IPS-NIHi7 (cell line): ENCODE data around the gene GAS2L2.
"Not testable (repeated sequence)": the region's sequence is repeated elsewhere in the genome, so short reads cannot be mapped to it uniquely, and the experiment has no call there.

Source experiments
- DNase-seq: peaks from one replicate; pipeline ENCODE4 v3.0.0; 2012; ENCODE audit warnings: mixed read lengths; ENCODE audit errors: extremely low spot score

Gene GAS2L2

DNA sequence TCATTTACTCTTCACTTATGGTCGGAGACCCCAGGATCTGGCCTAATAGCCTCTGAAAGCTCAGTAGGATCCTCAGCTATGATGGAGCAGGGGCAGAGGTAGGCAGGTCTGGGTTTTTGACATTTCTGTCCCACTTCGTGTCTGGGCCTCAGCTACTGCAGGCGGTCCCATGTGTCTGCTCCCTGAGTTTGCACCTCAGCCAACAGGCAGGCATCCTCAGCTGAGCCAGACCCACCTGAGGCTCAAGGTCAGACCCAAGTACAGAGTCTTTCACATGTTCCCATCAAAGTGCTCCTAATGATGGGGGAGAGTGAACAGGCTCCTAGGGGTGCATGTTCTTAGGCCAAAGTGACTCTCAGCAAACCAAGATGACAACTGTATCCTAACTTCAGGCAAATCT, 24.5 kb downstream of the GAS2L2 start:
- DNase-seq = no peak

DNA sequence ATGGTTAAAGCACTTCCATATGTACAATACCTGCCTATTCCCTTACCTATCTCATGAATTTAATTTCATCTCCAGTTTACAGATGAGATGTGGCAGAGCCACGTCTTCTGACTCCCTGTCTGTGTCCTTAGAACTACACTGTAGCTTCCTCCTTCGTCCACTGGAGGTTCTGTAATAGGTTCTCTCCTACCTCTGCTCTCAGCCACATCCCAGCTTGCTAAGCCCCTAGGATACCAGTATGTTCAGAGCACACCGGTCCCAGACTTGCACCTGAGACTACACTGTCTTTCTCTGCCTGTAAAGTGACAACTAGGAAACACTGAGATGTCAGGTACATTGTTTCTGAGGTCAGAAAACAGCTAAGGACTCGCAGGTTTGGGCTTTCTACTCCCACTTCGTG, 25.4 kb downstream of the GAS2L2 start:
- no peak for DNase-seq

DNA sequence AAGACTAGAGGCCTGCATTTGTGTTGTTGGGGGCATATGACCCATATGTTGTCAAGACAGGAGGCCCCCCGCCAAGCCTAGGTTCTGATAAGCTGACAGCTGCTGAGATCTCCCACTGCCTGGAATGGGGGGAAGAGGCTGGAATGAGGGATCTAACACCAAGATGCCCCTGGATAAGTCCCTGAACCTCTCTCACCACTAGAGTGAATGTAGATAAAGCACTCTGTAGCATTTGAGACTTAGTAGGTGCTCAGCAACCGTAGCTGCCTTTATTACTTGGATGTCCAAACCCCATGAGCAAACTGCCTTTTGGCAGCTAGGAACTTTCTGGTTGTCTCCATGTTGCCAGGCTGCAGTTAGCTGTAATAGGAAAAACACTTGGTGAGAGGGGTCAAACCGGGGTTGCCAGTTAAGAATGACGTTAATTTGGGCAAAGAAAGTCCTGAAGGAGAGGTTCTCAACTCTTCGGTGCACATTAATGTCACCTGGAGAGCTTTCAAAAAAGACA, 26.0 kb downstream of the GAS2L2 start:
- no peak for DNase-seq

DNA sequence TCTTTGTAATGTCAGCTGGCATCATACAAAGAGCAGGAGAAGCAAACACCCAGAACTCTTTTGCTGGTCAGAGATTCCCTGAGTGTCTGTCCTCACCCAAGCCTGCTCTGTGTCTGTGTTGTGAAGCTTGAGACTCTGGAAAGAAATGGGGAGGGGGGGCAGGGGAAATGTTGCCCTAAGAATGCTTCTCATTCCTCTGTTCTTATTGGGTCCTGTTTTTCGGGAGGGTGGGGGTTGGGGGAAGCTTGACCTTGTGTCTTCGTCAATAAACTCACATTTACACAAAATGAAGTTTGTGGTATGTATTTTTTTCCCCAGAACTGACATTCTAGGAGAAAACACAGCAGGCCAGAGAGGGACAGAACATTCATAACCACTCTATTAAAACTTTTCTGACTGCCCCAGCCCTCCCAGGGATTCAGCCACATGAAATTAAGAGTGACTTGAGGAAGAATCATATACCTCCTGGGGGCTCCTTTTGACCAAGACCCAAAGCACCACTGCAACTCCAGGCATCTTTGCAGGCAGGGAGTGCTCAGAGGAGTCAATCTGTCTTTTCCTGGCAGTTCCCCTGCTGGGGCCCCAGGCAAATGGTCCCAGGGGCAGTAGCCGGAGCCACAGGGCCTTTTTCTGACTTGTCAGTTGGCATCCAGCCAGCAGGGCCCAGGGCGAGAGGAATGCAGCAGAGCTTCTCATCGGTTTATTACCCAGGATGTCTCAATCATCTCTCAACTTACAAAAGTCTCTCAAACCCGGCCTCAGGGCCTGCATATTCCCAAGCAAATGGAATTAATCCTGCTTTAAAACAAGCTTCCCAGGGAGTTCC, 26.7 kb downstream of the GAS2L2 start:
- DNase-seq = no peak

DNA sequence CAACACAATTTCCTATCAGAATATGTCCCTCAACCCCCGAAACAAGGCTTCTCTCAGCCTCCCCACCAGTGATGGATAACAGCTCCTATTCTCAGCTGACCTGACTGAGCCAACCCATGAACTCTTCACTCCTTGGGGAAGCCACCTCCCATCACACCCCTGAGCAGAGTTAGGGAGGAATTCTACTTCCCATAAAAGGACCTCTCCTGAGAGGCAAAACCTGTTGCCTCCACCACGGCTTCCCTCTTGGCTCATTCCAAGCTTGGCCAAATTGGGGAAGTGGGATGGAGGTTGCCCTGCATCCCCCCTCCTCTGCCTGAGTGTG, 27.3 kb downstream of the GAS2L2 start:
- no peak for DNase-seq

DNA sequence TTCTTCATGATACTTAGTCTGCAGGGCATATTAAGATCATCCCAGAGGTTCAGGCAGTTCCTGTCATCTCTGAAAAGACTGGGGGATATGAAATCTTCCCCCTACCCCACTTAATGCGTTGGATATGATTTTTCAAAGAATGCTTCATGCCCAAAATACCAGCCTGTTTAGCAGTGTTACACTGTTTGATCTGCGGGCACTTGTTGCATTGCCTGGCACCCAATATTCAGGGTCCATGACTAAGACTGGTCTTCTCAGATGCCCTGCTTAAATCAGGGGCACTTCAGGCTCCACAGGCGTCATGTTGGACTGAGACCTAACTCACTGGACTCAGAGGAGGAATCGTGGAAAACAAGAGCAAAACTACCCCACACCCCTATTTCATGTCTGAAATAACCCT, 28.0 kb downstream of the GAS2L2 start:
- DNase-seq = no peak

DNA sequence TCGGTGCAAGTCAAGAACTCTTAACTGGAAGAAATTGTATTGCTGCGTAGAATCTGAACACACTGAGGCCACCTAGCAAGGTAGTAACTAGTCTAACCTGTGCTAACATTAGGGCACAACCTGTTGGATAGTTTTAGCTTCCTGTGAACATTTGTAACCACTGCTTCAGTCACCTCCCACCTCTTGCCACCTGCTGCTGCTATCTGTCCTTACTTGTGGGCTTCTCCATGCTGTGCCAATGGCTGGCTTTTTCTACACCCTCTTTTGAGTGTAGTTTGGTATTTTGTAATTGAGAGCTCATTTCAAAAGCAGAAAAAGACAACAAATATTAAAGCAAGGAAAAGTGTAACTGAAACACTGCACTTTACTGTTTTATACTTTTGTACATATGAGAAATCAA, 29.3 kb downstream of the GAS2L2 start:
- DNase-seq = no peak

DNA sequence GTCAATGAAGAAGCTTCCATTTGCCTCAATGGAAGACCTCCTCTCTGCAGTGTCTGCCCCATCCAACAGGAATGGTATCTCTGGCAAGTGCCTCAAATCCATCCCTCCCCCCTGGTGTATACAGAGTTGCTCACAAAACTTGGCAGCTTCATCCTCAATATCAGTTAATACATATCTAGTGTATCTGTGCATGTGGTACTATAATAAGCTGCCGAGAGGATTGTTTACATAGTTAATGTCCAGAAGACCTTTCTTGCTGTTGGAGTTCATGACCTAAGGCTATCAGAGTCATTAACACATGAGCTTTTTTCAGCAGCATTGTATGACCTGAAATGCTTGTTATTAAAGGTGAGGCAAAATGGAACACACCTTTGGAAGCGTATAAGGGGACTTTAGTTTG, 35.6 kb downstream of the GAS2L2 start:
- no peak for DNase-seq

DNA sequence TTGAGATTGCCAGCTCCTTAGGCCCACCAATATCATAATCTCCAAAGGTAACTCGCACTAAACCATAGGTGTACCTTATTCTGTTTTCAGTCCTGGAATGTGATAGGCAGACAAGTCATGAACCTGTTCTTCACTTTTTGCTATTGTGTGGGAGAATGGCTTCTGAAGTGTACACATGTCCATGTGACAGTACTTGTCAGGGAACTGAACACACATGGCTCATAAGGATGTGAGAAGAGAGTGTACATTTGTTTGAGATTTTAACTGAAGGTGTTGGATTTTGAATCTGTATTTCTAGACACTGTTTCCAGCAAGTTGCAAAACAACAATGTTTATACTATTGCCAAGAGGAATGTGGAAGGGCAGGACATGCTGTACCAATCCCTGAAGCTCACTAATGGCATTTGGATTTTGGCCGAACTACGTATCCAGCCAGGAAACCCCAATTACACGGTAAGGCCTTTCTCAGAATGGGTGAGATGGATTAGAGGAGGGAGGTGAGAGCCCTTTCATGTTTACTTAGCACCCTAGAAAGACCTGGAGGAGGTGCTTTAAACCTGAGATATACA, 36.1 kb downstream of the GAS2L2 start:
- DNase-seq = no peak

DNA sequence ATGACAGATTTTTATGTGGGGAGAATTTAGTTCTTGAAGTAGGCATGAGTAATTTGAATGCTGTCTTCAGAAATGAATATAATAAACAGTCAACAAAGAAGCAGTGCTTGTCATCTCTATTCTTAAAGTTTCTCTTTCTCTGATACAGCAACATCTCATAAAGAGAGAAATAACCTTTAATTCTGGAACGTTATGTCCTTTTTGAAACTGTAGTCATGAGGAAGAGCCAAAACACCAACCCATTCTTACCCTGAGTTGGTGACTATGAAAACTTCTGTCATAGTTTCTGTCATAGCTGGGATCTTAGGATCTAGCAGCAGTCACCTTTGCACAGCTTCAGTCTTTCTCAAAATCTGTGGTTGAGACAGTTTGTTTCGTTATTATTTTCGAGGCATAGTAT, 36.9 kb downstream of the GAS2L2 start:
- no peak for DNase-seq

DNA sequence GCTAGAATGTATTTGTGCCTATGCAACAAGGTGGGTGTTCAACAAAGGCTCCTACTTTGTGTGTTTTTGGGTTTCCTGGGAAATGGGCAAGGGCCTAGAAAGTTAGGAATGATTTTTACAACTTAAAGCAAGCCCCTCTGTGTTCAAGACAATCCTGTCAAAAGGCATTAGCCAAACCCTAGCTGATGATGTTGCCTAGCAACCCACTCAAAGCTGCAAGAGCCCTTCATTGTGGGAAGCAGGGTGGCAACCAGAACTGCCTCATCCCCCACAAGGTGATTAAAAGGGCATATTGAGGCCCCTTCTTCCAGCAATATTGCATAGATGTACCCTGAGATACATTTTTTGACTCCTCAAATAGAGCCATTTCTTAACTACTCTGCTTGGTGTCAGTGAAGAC, 37.6 kb downstream of the GAS2L2 start:
- no peak for DNase-seq

DNA sequence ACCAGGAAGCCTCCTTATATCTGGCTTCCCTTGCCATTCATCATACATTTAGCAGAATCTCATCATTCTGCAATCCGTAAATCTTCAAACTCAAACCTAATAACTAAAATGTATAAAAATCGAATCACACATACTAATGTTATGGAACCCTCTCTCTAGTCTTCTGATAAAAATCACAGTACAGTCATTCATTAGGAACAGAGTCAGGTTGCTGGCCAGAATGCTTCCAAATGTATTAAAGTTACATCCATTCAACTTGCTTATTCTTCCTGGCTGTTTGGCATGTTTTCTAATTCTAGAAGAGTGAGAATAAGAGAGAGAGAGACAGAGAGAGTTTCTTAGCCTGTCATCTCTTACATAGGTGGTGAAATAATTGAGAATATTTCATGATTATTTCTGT, 38.1 kb downstream of the GAS2L2 start:
- DNase-seq = no peak

DNA sequence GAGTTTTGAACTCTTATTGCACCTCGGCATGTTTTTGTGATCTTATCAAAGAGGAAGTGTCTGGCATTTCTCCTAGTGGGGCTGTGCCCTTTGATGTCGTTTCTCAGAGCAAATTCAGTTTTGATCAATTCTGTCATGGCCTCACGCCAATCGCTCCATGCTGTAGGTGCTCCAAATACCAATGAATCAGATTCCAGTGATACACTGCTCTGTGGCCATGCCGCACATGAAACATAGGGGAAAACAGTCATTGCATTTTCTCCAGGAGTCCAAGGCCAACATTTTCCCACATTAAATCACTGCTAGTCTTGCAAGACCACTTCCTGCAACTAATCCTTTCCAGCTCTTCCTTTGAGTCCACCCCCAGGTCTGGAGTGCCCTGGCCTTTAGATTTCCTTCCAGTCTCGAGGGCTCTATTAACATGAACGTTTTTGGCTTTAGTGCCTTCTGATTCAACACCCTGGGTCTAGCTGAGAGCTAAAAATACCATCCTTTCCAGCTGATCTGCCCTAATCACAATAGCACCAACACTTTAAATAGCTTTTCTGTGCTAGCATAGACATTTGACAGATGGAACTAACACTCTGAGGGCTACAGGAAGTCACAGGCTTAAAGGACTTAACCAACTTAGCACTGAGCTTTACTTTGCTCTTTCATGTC, 39.8 kb downstream of the GAS2L2 start:
- no peak for DNase-seq

DNA sequence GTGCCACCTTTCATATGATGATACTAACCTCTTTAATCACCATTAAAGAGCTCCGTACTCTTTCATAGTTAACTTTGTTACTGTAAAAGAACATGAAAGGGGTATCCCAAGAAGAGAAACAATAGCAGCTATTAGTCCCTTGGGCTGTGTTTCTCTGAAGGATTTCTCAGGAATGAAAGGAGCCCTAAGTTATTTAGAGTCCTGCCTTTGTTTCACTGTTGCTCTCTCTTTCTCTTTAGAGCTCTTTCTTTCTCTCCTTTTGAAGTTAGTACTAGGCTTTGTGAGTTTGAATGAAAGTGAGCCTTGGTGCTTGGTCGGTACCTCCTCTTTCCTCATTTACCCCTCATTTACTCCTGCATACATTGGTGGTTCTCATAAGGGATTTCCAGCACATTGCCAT, 42.1 kb downstream of the GAS2L2 start:
- no peak for DNase-seq

DNA sequence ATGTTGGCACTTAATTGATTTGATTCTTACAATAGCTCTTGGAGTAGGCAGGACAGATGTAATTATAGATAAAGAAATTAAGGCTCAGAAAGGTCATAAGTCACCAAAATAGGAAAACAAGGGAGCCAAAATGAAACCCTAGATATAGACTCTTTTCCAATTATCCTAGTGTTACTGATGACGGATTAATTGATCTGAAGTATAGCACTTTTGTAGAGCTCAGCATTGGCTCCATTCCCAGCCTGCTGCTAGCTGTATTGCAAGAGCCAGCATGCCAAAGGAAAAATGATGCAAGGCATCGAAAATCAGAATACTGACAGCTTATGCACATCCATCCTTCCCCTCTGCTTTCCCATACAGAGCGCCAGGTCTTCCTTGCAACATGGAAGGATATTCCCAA, 43.2 kb downstream of the GAS2L2 start:
- DNase-seq = no peak

DNA sequence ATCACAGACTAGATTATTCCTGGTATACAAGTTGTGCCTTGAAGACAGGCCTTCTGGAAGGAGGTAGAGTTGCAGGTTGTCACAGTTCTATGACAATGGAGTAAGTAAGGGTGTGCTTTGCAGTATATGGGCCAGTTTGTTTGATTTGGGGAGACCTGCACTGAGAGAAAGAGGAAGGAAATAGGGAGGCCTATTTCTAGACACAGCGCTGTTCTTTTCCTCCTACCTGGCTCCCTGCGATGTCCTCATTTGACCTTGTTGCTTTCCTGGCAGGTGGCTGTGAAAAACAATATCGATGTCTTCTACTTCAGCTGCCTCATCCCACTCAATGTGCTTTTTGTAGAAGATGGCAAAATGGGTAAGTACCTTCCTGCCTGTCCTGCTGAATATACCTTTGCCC, 44.1 kb downstream of the GAS2L2 start:
- no peak for DNase-seq

DNA sequence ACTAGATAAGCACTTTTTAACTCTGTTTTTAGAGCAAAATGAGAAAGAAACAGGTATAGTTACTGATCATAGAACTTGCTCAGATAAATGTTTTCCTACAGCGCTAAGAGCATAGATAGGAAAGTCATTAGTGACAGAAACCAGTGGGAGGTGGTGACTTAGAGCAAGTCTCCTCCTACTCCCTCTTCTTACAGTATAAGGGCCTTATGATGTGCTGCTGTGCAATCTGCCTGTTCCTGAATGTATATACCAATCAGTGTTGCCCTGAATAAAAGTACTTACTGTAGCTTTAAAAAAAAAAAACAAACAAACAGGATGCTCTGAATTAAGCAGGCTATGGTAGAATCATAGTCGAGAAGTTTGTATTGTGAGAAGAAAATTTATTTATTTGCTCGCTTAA, 44.9 kb downstream of the GAS2L2 start:
- no peak for DNase-seq

DNA sequence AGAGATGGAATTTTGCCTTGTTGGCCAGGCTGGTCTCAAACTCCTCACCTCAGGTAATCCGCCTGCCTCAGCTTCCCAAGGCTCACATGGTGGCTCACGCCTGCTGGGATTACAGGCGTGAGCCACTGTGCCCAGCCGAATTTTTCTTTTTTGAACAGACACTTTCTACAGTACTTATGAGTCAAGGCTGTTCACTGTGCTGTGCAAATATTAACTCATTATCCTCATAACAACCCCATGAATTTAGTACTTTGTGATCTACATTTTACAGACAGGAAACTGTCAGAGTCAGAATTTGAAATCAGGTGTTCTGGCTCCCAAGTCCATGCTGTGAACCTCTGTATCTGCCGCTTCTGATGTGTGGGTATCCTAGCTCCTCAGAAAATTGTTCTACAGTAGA, 47.3 kb downstream of the GAS2L2 start:
- no peak for DNase-seq

DNA sequence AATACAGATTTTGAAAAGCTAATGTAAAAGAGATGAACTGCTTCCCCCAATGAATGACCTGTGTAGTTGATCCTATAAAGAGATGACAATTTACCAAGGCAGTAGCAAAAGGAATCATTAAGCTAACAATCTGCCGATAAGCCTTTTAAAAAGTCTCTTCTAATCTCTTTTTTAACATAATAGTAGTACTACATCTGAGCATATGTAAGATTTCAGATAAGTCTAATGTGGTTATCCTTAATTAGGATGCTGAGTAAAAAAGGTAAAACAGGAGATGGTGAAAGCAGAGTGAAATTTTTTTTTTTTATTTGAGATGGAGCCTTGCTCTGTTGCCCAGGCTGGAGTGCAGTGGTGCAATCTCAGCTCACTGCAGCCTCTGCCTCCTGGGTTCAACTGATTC, 47.8 kb downstream of the GAS2L2 start:
- DNase-seq = no peak

DNA sequence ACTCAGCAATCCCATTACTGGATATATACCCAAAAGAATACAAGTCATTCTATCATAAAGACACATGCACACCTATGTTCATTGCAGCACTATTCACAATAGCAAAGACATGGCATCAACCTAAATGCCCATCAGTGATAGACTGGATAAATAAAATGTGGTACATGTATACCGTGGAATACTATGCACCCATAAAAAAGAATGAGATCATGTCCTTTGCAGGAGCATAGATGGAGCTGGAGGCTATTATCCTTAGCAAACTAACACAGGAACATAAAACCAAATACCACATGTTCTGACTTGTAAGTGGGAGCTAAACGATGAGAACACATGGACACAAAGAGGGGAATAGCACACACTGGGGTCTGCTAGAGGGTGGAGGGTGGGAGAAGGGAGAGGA, 49.7 kb downstream of the GAS2L2 start:
- not testable (repeated sequence) for DNase-seq

DNA sequence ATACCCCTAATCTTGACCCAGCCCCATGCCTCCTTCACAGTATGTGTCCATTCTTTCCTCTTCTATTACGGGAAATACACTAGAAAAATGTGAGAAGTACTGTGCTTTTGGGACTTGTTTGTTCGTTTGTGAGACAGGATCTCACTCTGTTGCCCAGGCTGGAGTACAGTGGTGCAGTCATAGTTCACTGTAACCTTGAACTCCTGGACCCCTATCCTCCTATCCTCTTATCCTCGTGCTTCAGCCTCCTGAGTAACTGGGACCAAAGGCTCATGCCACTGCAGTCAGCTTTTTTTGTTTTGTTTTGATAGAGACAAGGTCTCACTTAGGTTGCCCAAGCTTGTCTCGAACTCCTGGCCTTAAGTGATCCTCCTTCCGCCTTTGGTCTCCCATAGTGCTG, 51.5 kb downstream of the GAS2L2 start:
- DNase-seq = no peak

DNA sequence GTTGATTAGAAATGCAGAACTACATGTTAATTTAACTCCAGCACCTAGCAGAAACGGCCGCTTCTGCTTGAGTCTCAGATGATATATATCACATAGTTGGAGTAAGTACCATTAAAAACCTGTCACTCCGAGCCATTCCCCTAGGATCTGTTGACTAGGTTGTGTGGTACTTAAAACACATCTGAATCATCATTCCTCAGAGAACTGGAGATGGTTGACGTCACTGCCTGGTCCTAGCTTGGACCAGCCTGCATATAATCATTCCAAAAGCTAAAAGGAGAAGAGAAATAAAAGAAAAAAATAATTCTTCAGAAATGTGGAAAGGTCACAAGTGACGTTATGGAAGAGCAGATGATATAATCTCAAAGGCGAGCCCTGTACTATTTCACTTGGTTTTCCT, 52.9 kb downstream of the GAS2L2 start:
- DNase-seq = no peak

DNA sequence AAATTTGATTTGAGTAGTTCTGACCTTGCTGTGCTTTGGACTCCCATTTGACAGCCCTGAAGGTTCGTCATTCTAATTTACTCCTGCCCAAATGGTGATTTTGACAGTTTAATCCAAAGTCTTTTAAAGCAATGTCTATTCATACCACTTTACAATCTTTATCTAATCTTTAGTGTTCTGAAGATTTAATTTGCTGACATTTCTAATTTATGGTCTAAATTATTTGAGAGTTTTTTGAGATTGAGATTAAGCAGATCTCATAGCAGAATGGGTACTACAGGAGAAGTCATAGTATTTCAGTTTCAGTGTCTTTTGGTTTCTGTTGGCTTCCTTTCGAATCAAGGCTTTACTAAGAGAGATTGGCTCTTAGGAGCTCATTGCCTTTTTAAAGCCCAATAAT, 54.2 kb downstream of the GAS2L2 start:
- DNase-seq = no peak
